ENCODE data around the gene SLC25A29.
A peak's percentile ranks its signal among the peaks of the same experiment; 100 is the strongest.

SLC25A29 gene

DNA sequence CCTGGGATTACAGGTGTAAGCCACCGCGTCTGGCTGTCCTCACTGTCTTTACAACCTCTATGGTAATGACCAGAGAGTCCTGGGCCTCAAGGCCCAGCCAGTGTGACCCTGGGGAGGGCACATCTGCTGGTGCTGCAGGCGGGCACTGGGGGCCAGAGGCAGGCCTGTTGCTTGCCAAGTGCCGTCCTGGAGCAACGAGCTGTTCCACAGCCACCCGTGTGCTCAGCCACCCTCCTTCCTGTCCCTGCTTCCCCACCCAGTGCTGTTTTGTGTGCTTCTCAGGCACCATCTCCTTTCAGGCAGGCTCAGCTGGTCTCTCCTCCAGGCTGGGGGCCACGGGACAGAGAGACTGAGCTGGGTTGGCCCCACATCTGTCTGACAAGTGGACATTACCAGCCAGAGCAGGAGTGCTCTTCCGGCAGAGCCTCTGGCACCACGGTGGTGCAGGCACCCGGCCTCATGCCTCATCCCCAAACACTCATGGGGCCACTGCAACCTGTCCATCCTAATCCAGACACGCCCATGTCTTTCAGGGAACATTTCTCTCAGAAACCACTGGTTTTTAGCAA is 25.9 kb upstream of the SLC25A29 start:
- DNase-seq (ENCODE audit: low spot score), result no peak
- no peak for FAIRE-seq

DNA sequence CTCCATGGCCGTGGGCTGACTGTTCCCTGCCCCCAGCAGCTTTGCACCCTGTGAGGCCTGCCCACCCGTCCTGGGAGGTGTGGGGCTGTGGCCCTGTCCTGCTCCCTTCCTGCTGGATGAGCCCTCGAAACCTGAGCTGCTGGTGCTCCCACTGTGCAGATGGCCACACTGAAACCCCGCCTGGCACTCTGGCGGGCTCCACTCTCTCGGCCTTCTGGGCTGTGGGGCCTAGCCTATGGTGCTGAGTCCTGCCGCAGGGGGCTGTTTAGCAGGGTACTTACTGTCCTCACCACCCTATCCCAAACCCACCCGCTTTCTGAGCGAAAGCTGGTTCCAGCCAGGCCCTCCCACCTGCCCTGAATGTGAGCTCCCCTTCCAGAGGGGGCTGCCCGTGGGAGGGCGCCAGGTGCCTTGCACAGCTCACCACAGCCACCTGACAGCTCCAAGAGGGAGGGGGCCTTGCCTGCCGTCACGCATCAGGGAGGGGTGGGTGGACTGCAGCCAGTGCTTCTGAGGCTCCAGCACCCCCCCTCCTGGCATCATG is 24.2 kb upstream of the SLC25A29 start:
- FAIRE-seq (no peak), DNase-seq (ENCODE audit: low spot score) (no peak)

DNA sequence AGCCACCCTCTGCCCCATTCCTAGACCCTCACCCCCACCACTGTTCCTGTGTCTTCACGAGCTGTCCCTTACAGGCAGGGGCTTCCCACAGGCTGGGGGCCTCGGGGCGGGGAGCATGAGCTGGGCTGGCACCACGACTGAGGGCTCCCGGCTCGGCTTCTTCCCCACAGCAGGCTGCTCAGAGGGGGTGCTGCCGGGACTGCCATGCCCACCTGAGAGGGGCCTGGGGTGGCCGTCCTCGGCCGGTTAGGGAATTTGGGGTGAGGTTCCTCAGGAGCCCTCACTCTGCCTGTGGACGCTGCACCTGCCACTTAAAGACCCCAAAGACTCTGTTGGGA is 23.7 kb upstream of the SLC25A29 start:
- no peak for FAIRE-seq

DNA sequence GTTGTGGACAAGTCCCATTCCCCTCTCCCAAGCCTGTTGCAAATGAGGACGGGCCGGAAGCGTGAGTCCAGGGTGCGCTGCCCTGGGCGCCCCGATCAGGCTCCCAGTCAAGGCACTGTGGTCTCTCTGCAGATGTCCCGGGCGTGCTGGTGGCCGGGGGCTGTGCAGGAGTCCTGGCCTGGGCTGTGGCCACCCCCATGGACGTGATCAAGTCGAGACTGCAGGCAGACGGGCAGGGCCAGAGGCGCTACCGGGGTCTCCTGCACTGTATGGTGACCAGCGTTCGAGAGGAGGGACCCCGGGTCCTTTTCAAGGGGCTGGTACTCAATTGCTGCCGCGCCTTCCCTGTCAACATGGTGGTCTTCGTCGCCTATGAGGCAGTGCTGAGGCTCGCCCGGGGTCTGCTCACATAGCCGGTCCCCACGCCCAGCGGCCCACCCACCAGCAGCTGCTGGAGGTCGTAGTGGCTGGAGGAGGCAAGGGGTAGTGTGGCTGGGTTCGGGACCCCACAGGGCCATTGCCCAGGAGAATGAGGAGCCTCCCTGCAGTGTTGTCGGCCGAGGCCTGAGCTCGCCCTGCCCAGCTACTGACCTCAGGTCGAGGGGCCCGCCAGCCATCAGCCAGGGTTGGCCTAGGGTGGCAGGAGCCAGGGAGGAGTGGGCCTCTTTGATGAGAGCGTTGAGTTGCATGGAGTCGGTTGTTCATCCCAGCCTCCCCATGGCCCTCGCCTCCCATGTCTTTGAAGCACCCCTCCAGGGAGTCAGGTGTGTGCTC is 23.2 kb upstream of the SLC25A29 start:
- FAIRE-seq (no peak), DNase-seq (ENCODE audit: low spot score) (no peak)

More for the DNA sequence above, 23.7 kb upstream of the SLC25A29 start:
- DNase-seq (ENCODE audit: low spot score), result no peak

DNA sequence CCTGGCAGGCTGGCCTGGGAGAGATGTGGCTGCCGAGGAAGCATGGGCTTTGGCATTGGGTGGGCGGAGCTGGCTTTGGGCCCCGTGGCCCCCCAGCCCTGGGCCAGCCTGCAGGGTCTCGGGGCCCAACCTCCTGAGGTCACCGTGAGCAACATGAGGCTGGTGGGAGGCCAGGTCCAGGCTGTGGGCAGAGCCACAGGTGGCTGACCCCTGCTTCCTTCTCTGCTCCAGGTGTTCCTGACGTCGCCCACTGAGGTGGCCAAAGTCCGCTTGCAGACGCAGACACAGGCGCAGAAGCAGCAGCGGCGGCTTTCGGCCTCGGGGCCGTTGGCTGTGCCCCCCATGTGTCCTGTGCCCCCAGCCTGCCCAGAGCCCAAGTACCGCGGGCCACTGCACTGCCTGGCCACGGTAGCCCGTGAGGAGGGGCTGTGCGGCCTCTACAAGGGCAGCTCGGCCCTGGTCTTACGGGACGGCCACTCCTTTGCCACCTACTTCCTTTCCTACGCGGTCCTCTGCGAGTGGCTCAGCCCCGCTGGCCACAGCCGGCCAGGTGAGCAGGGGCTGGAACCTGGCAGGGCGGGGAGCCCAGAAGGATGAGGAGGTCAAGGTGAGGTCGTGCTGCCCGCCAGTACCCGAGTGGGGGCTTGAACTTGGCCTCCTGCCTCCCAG is 22.4 kb upstream of the SLC25A29 start:
- FAIRE-seq (no peak), DNase-seq (ENCODE audit: low spot score) (no peak)

DNA sequence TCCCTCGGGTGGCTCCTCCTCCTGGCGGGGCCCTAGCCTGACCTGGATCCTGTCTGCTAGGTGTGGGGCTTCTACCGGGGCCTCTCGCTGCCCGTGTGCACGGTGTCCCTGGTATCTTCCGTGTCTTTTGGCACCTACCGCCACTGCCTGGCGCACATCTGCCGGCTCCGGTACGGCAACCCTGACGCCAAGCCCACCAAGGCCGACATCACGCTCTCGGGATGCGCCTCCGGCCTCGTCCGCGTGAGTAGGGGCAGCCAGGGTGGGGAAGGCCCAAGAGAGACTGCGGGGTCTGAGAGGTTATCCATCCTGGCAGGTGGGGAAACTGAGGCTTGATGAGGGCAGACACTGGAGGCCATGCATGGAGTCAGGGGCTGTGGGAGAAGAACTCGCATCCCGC is 20.9 kb upstream of the SLC25A29 start:
- FAIRE-seq (no peak), DNase-seq (ENCODE audit: low spot score) (no peak)

DNA sequence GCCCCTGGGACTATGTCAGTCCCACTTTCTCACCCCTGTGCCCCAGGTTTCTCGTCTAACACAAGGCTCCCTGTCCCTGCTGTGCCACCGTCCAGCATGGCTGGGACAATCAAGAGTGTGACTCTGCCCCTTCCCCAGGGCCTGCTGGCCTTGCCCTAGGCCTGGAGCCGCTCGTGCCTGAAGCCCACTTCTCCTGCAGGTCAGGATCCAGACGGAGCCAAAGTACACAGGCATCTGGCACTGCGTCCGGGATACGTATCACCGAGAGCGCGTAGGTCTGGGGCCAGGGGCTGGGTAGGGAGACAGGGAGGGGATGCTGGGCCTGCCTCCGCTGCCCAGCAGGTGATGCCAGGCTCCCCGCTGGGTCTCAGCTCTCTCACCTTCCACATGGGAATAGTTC is 19.7 kb upstream of the SLC25A29 start:
- DNase-seq (ENCODE audit: low spot score) (no peak), FAIRE-seq (no peak)

DNA sequence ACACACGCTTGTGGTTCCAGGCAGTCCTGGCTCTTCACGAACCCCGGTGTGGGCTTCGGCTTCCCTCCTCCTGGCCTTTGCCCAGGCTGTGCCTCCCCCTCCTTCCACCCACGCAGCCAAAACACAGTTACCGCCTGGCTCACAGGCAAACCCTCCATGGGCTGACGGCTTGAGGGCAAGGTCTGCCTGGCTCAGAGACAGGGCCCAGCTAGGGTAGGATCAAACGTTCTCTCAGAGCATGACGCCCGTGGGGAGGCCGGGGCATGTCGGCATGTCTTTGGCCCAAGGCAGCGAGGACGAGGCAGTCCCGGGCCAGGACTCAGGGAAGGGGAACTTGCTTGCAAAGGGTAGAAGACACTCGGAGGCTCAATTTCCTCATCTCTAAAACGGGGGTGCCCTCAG is 19.0 kb upstream of the SLC25A29 start:
- FAIRE-seq (no peak), DNase-seq (ENCODE audit: low spot score) (no peak)

DNA sequence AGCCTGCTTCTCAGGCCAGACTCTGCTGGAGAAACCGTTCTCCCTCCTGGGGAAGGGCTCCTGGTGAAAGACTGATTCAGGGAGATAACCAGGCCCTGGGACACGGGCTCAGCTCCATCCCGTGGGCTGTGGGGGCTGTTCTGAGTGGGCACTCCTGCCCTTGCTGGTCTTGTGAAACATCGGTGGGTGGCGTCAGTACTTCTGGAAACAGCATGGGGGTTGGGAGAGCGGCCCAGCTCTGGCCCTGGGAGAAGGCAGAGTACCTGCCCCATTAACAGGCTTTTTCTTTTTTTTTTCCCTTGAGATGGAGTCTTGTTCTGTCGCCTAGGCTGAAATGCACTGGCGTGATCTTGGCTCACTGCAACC is 17.7 kb upstream of the SLC25A29 start:
- FAIRE-seq (no peak), DNase-seq (ENCODE audit: low spot score) (no peak)

DNA sequence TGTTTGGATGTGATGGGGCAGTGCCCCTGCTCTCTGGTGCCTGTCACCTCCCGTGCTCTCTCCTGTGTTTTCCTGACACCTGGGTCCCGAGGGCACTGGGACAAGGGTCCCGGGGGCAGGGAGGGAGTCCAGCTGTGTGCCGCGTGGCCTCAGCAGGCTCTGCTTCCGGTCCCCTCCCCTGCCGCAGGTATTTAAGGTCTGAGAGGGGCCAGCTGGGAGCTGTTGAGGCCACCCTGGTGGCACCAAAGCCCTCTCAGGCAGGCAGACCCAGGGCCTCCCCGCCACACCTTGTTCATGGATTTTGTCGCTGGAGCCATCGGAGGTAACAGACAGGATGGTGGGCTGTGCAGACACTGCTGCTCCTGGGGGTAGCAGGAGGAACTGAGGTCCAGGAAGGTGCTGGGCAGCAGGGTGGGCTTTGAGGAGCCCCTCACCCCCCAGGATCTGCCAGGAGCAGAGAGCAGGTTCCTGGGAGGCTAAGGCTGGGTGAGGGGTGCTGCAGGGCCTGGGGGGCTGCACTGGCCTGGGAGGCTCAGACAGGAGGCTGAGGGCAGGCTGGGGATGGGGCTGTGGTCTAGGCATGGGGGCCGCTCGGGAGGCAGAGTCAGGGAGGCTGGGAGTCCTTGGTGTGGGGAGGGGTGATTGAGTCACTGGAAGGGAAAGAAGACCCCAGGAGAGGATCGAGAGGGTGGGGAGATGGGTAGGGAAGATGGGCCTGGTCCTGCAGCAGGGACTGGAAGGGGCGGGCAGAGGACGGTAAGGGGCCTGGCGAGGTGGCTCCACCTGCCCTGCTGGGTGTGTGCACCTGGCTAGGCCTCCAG is 17.1 kb upstream of the SLC25A29 start, which contains the start of gene SLC25A47:
Gene SLC25A47 (plus strand): TSS at position 219 of the 821 bp plus-strand sequence. CDS start 76 bp downstream, at position 295.
- FAIRE-seq (no peak), DNase-seq (ENCODE audit: low spot score) (no peak)

DNA sequence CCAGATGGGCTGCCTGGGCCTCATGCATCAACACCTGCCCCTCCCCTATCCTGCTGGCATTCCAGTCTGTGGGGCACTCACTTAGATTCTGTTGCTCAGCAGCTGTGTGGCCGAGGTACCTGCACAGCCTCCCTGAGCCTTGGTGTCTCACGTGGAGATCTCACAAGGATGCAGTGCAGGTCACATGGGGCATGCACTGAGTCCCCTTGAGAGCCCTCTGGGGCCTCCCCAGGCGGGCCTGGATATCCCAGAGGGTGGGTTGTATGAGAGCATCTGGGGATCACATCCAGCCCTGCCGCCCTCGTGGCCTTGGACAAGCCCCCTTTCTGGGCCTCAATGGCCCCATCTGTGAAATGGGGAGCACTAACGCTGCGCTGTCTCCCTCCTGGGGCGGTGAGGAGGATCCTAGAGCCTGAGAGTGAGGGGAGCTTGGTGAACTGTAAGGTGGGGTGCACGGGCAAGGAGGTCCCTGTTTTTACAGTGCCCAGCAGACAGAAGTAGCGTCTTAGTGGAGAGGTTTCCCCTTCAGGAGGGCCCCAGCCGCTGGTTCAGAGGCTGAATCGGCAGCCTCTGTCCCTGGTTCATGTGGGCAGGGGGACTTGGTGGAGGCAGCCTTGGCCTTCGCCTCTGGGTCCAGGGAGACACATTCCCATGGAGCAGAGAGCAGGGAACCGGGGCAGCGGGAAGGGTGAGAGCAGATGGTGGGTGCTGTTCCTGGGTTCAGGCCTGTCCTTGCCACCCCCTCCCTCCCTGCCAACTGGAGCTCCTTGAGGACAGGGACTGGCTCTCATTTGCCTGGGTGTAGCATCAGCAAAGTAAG is 16.1 kb upstream of the SLC25A29 start:
- no peak for DNase-seq (ENCODE audit: low spot score)
- FAIRE-seq, result no peak

DNA sequence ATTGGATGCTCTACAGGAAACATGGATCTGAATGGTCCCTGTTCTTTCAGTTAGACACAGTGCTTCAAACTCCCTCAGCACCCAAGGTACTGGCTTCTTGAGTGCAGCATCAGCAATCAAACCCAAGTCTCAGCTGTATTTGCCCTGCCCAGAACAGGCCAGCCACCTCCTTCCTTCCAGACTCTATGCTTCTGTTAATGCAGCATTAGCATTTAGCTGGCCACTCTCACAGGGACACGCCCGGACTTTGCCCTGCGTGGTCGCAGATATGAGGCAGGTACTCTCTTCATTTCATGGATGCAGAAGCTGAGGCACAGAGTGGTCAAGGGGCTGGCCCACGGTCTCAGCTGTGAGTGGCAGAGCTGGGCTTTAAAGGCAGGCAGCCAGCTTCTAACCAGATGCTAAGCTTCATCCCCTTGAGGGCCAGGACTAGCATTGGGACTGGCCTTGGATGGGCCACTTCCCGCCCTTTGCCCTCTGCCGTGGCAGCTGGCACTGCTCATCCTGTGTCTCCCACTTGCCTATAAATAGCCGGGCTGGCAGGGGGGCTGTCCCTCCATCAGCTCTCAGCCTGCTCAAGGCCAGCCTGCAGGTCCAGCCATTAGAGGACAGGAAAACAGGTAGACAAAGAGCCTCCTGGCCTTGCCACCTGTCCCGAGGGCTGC is 15.4 kb upstream of the SLC25A29 start:
- FAIRE-seq, result no peak

DNA sequence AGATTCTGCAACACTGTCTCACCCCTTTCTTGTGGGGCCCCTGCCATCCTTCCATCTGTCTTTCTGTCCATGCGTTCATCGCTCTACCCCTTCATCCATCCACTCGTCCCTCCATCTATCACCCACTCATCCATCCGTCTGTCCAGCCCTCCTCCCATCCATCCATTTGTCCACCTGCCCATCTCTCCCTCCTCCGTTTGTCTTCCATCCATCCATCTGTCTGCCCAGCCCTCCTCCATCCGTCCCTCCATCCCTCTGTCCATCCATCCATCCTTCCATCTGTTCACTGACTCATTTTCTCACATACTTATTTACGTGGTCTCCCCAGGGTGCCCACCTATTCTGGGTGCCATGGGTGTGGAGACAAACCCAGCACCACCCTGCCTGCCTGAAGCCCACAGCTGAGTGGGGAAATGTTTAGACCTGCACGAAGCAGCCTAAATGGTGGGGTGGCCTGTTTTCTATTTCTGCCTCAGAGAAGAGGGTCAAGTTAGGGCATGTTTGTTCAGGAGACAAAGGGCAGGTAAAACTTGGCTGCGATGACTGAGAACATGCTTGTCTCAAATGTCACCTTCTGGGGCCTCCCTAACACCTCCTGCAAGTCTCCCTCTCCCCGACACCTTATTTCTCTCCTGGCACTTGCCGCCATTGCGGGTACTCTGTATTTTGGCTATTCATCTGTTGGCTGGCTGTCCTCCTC is 14.1 kb upstream of the SLC25A29 start:
- FAIRE-seq (no peak), DNase-seq (ENCODE audit: low spot score) (no peak)

More for the DNA sequence above, 15.4 kb upstream of the SLC25A29 start:
- DNase-seq (ENCODE audit: low spot score), result no peak

DNA sequence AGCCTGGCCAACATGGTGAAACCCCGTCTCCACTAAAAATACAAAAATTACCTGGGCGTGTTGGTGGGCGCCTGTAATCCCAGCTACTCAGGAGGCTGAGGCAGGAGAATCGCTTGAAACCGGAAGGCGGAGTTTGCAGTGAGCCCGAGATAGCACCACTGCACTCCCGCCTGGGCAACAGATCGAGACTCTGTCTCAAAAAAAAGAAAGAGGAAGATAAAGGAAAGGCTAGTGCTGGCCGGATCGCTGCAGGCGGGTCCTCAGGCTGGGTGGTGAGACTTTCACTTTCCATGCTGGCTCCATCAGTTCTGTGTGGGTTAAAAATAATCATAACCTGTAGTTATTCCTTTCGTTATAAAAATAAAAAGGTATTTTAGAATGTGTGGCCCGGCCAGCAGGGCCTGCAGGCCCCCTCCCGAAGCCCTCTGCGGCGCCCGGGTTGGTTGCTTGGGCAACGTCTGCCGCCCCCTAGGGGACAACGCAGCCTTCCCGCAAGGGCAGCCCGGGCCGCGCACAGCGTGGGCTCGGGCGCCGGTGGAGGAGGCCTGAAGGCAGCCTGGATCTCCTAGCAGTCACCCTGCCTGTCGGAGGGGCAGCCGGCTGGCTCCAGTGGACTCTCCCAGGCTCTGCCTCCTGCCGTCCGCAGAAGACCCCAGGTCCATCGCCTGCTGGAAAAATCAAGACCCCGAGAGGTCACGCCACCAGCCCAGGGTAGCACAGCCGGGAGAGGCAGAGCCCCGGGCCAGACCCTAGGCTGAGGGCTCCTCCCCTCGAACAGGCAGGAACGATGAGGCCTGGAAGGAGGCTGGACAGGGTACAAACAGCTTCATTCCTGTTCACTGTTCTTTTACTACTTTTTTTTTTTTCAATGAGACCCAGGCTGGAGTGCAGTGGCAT is 11.9 kb upstream of the SLC25A29 start:
- no peak for FAIRE-seq
- DNase-seq (ENCODE audit: low spot score), result peak; percentile 37

DNA sequence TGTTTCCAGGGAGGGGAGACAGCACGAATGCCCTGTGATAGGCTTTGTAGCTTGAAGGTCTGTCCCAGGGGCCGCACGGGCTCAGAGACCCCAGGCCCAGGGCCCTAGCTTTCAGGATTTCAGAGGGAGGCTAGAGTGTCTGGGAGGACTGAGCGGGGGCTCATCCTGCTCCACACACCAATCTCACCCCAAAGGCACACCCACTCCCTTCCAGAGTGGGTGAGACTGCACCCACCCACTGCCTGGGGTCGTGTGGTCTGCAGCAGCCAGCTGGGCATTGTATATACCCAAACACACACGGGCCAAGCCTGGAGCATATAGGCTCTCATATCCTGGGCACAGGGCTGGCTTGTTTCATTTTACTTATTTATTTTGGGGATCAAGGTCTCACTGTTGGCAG is 11.1 kb upstream of the SLC25A29 start:
- DNase-seq (ENCODE audit: low spot score) (no peak), FAIRE-seq (no peak)

DNA sequence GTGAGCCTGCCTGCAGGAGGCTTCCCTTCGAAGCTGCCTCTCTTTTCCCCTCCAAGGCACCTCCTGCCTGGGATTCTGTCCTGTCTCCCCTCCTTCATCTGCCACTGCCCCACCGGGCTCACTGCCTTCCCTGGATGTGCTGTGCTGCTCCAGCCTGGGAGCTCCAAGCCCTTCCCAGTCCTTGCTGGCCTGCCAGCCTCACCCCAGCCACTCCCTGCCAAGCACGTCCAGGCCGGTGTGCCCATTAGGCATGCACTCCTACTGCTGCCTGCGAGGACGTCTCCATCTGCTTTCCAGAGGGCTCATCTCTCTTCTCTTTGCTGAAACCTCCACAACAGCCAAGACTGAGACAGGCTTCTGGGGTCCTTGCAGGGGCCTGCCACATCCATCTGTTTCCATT is 8.5 kb upstream of the SLC25A29 start:
- no peak for FAIRE-seq

DNA sequence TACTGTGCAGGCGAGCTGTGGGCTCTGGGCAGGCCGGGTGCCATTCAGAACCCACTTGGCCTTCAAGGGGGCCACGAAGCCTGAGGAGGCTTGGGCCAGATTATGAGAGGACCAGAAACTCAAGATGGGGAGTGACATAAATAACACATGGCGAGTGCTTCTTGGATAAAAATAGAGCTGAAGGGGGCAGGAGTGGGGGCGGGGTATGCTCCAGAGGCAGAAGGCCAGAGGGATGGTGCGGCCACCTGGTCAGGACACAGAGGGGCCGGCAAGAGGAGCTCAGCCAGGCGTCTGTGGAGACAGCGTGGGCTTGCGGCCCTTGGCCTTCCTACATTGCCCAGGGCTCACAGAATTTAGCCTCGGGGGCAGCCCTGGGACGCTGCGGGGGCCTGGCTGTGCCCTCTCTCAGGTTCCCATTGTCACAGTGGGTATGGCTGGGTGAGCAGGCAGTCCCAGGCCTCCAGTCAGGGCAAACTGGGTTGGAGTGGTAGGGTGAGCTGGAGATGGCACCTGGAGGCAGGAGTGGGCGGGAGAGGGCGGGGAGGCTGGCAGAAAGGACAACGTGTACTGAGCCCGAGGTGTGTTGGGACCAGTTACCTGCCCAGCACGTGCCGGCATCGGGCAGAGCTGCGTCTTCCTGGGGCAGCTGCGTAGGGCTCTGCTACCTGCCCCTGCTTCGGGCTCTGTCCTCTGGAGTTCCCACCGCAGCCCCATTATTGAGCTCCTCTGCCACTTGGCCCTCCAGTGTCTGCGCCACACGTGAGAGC is 7.4 kb upstream of the SLC25A29 start:
- DNase-seq (ENCODE audit: low spot score), result no peak
- no peak for FAIRE-seq

More for the DNA sequence above, 8.5 kb upstream of the SLC25A29 start:
- no peak for DNase-seq (ENCODE audit: low spot score)
